Measurements from ENCODE around the gene SNTB2. TPM values are rescaled to one million over a fixed set of nuclear protein-coding genes. Genes with fewer than 3 reads are reported as not detected.

The SNTB2 gene
- total RNA-seq, 4 donors from 2014 or later, result 32.5 to 60.4 (median 51.8) TPM

DNA sequence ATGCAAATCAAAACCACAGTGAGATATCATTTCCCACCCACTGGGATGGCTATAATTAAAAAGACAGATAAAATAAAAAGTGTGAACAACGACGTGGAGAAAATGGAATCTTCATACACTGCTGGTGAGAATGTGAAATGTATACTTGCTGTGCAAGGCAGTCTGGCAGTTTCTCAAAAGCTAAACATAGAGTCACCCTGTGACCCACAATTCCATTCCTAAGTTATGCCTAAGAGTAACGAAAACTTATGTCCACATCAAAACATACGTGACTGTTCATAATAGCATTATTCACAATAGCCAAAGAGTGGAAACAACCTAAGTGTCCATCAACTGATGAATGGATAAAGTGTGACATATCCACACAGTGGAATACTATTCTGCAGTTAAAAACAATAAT lies 86.0 kb downstream of the SNTB2 start:
- no peak overlapping the region for H3K4me3 ChIP-seq (ENCODE audit: low read depth, poor library complexity, severe bottlenecking)
- TF ChIP-seq, protein P1, sequence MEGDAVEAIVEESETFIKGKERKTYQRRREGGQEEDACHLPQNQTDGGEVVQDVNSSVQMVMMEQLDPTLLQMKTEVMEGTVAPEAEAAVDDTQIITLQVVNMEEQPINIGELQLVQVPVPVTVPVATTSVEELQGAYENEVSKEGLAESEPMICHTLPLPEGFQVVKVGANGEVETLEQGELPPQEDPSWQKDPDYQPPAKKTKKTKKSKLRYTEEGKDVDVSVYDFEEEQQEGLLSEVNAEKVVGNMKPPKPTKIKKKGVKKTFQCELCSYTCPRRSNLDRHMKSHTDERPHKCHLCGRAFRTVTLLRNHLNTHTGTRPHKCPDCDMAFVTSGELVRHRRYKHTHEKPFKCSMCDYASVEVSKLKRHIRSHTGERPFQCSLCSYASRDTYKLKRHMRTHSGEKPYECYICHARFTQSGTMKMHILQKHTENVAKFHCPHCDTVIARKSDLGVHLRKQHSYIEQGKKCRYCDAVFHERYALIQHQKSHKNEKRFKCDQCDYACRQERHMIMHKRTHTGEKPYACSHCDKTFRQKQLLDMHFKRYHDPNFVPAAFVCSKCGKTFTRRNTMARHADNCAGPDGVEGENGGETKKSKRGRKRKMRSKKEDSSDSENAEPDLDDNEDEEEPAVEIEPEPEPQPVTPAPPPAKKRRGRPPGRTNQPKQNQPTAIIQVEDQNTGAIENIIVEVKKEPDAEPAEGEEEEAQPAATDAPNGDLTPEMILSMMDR (IDR thresholded peaks at IDR 0.05), result no peak
- no peak for TF ChIP-seq POLR2A (IDR thresholded peaks at IDR 0.05)
- 81 to 83% methylated on average over 4 of the region's 4 CpGs for WGBS, 2 donors
- no peak for DNase-seq (ENCODE audit: low spot score in 2 of 2)
- intact Hi-C loops (cut with DNase I; ENCODE audit: low total_unique reads), result no loop called here

DNA sequence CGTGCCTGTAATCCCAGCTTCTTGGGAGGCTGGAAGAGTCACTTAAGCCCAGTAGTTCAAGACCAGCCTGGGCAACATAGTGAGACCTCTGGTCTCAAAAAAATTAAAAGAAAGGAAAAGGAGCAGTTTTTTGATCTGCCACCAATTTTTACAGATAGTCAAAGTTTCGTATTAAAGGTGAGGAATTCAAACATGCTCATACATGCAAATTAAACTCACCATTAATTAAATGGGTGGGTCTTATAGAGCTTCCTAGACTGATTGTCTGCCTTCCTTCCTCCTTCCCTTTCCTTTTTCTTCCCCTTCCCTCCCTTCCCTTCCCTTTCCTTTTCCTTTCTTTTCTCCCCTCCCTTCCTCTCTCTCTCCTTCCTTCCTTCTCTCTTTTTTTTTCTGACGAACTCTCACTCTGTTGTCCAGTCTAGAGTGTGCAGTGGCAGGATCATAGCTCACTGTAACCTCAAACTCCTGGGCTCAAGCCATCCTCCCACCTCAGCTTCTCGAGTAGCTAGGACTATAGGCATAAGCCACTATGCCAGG lies 87.8 kb downstream of the SNTB2 start:
- 66 to 69% methylated on average over 4 of the region's 4 CpGs for WGBS, 2 donors
- intact Hi-C loops (cut with DNase I; ENCODE audit: low total_unique reads), result no loop called here
- H3K4me3 ChIP-seq (ENCODE audit: low read depth, poor library complexity, severe bottlenecking), result no peak overlapping the region
- TF ChIP-seq, protein P1 (IDR thresholded peaks at IDR 0.05), result no peak
- TF ChIP-seq POLR2A (IDR thresholded peaks at IDR 0.05), result no peak
- no peak for DNase-seq (ENCODE audit: low spot score in 2 of 2)

DNA sequence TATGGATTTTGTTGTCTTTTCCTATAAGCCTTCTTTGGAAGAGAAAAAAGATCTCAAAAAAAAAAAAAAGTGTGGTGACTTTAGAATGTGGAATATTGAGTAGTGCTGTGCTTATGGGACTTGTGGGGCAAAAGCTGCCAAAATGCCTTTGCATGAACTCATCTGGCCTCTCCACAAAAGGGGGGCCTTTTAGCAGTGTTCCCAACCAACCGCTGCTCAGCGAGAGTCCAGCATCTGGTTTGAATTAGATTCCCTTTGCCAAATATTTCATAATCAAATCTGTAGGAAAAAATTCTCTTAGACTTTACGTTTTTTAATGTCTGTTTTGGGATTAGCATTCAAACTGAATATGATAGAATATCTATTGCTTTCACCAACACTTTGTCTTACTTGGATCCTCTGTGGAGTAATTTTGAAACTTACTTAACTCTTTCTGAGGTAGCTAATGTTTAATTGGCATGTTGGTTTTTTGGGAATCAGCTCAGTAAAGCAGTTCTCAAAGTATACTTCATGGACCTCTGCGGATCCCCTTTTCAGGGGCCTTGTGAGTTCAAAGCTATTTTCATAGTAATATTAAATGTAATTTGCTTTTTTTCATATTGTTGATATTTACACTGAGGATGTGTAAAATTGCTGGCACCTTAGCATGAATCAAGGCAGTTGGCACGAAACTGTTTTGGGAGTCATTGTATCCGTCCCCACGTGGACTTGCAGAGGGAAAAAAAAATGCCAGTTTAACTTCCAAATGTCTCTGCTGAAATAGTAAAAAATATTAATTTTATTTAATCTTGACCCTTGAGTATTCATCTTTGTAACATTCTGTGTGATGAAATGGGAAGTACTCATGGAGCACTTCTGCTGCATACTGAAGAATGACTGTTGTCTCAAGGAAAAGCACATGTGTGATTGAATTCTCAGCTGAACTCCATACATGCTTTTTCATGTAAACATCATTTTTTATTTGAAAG lies 89.5 kb downstream of the SNTB2 start:
- H3K4me3 ChIP-seq (ENCODE audit: low read depth, poor library complexity, severe bottlenecking), result no peak overlapping the region
- intact Hi-C loops (cut with DNase I; ENCODE audit: low total_unique reads), result no loop called here
- peak; percentile 66 to 88 for DNase-seq (ENCODE audit: low spot score in 2 of 2)
- no peak for TF ChIP-seq POLR2A (IDR thresholded peaks at IDR 0.05)
- TF ChIP-seq, protein P1 (IDR thresholded peaks at IDR 0.05), result no peak
- WGBS, 2 donors, result 36 to 37% methylated on average over 7 of the region's 7 CpGs

DNA sequence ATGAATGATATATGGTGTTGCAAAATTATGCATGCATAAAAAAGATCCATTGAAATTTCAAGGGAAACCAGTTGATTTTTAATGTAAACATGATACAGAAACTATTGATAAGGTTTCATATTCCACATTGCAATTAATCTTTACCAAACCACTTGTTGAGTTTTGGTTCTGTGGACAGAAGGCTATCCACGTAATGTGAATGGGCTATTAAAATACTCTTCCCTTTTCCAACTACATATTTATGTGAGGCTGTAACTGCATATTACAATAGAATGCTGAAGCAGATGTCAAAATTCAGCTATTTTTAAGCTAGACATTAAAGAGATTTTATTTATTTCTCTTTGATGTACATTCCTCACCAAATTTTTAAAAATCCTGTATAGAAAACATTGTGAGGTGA lies 90.4 kb downstream of the SNTB2 start:
- DNase-seq (ENCODE audit: low spot score in 2 of 2), result no peak
- intact Hi-C loops (cut with DNase I; ENCODE audit: low total_unique reads), result no loop called here
- 60 to 69% methylated on average over 1 of the region's 1 CpG for WGBS, 2 donors
- TF ChIP-seq POLR2A (IDR thresholded peaks at IDR 0.05), result no peak
- TF ChIP-seq, protein P1 (IDR thresholded peaks at IDR 0.05), result no peak
- no peak overlapping the region for H3K4me3 ChIP-seq (ENCODE audit: low read depth, poor library complexity, severe bottlenecking)

DNA sequence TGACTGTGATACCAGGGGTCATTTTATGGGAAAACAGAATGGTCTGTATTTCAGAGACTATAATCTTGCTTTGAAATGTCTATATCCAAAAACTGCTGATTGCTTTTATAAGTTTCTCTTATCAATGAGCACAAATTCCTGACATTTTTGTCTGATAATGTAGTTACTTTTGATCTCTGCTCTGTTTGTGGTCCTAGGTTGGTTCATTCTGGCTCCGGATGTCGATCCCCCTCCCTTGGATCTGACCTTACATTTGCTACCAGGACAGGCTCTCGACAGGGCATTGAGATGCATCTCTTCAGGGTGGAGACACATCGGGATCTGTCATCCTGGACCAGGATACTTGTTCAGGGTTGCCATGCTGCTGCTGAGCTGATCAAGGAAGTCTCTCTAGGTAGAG lies 96.9 kb downstream of the SNTB2 start:
- no peak for DNase-seq (ENCODE audit: low spot score in 2 of 2)
- WGBS, 2 donors, result 87 to 94% methylated on average over 4 of the region's 4 CpGs
- intact Hi-C loops (cut with DNase I; ENCODE audit: low total_unique reads), result no loop called here

More for the DNA sequence above, 96.9 kb downstream of the SNTB2 start:
- H3K4me3 ChIP-seq (ENCODE audit: low read depth, poor library complexity, severe bottlenecking), result no peak overlapping the region
- TF ChIP-seq POLR2A (IDR thresholded peaks at IDR 0.05), result no peak
- TF ChIP-seq, protein P1 (IDR thresholded peaks at IDR 0.05), result no peak
